22Rv1 (cell line): ENCODE data around the gene TESK2.
"Not testable (repeated sequence)": the region's sequence is repeated elsewhere in the genome, so short reads cannot be mapped to it uniquely, and the experiment has no call there.

ENCODE experiments used
- H3K27ac ChIP-seq: fragments of 450-650 bp; 2 replicates; pipeline ENCODE4 v1.5.1; 2017
- CTCF ChIP-seq: fragments of 450-650 bp; IDR thresholded peaks from 2 replicates; pipeline ENCODE4 v1.5.1; 2017; ENCODE audit warnings: mild to moderate bottlenecking
- ZFX ChIP-seq: fragments of 450-650 bp; IDR thresholded peaks from 2 replicates; pipeline ENCODE4 v1.6.1; 2017; ENCODE audit warnings: antibody characterized with exemption, borderline replicate concordance

The TESK2 gene

GRCh38 chr1:45473302-45473701 lies 17.7 kb downstream of the TESK2 start:
- no peak overlapping the region for H3K27ac ChIP-seq
- TF ChIP-seq ZFX (no peak), CTCF (no peak)

DNA sequence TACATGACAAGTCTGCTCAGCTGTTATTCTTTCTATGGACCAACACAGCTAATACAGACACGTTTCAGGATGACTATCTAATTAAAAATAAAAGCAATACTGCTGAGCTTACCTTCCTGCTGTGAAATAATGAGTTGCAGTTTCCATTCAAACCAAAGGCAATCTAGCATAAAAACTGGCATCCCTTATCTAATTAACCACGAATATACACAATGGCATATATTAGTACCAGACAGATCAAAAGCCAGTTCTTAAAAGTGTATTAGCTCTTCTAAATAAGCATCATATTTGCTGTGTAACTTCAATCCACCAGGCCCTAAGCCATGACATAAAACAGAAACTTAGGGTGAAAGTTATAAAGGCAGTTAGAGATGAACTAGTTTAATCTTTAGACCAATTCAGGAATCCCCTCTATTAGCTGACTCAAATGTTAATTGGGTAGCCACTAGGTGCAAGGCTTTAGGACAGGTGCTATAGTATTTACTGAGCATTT lies 20.6 kb downstream of the TESK2 start:
- no peak overlapping the region for H3K27ac ChIP-seq
- TF ChIP-seq ZFX (no peak), CTCF (no peak)

GRCh38 chr1:45467353-45467752 lies 23.6 kb downstream of the TESK2 start:
- H3K27ac ChIP-seq: not testable (repeated sequence)

- no peak for TF ChIP-seq CTCF
- TF ChIP-seq ZFX: no peak
- no peak overlapping the region for H3K27ac ChIP-seq
These were observed 25.7 kb downstream of the TESK2 start for GRCh38 chr1:45465277-45465676.

- TF ChIP-seq ZFX (no peak), CTCF (no peak)
- no peak overlapping the region for H3K27ac ChIP-seq
These were observed 32.1 kb downstream of the TESK2 start for GRCh38 chr1:45458894-45459293.

DNA sequence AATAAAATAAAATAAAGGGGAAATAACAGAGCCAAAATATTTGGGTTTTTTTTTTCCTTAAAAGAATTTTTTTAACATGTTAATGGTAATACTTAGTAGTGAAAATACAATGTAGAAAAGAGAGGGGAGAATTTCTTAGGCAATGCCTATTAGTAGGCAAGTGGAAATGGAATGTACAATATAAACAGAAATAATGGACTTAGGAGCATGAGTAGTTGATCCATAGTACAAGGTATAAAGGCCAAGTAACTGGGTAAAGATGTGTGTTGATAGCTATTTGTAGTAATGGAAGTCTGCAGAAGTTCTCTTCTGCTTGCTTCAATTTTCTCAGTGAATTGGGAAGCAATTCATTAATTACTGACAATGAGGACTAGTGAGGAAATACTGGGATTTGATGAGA lies 34.4 kb downstream of the TESK2 start:
- TF ChIP-seq ZFX (no peak), CTCF (no peak)
- no peak overlapping the region for H3K27ac ChIP-seq

GRCh38 chr1:45455162-45455561 lies 35.8 kb downstream of the TESK2 start:
- TF ChIP-seq CTCF (no peak), ZFX (no peak)

DNA sequence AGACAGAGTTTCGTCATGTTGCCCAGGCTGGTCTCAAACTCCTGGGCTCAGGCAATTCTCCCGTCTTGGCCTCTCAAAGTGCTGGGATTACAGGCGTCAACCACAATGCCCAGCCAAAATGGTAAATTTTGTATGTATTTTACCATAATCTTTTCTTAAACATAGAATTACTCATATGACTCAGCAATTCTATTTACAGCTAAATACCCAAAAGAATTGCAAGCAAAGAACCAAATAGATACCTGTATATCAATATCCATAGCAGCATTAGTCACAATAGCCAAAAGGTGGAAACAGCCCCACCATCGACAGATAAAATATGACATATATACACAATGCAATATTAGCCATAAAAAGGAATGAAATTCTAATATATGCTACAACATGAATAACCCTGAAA lies 36.5 kb downstream of the TESK2 start:
- H3K27ac ChIP-seq: no peak overlapping the region
- TF ChIP-seq ZFX (no peak), CTCF (no peak)

More at GRCh38 chr1:45455162-45455561, 35.8 kb downstream of the TESK2 start:
- no peak overlapping the region for H3K27ac ChIP-seq
